GM12873 (cell line): Measurements from ENCODE around the gene PHACTR1.

ENCODE experiments used
- TF ChIP-seq, protein P1 (sequence below): IDR thresholded peaks from 2 replicates; pipeline ENCODE4 v1.5.1; 2012; ENCODE audit warnings: low read depth, mild to moderate bottlenecking, moderate library complexity, low read length, control low read depth; ENCODE audit not compliant: insufficient read depth; ENCODE audit errors: missing control alignments

PHACTR1 gene

DNA sequence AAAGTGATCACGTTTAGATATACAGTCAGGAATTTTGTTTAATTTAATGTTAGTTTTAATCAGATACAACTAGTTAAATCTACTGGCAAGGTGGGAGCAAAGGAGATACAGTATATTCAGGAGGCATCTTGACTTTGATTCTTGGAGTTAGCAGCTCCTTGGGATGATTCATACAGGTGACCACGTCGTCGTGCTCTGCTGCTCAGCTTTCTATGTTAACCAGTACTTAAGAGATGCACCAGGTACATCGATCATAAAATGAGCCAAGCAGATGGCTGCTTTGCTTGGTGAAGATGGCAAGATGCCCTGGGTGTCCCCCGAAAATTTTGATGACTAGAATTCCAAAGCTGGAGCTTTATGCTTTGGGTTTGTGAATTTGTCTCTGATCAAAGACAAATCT, 547.1 kb downstream of the PHACTR1 start:
- TF ChIP-seq, protein P1, sequence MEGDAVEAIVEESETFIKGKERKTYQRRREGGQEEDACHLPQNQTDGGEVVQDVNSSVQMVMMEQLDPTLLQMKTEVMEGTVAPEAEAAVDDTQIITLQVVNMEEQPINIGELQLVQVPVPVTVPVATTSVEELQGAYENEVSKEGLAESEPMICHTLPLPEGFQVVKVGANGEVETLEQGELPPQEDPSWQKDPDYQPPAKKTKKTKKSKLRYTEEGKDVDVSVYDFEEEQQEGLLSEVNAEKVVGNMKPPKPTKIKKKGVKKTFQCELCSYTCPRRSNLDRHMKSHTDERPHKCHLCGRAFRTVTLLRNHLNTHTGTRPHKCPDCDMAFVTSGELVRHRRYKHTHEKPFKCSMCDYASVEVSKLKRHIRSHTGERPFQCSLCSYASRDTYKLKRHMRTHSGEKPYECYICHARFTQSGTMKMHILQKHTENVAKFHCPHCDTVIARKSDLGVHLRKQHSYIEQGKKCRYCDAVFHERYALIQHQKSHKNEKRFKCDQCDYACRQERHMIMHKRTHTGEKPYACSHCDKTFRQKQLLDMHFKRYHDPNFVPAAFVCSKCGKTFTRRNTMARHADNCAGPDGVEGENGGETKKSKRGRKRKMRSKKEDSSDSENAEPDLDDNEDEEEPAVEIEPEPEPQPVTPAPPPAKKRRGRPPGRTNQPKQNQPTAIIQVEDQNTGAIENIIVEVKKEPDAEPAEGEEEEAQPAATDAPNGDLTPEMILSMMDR, result no peak

DNA sequence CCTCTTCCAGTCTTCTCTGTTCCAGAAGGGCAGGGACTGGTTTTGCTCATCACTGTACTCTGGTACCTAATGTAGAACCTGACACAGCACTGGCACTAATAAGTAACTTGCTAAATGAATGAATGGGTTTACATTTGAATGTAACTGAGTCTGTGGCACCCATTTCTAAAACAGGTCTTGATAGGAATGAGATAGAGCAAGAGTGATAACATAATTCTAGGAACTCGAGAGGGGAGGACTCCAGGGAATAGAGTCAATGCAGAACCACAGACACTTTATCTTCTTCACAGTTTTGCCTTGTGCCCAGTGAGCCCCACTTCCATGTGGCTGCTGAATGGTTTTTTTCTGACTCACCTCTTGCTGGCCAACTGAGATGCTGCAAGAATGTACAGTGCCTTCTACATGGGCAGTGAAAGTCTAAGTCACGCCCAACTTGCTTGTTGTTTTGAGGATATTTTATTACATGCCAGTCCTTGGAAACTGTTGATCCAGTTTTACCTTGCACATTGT, 550.6 kb downstream of the PHACTR1 start:
- TF ChIP-seq, protein P1, result no peak

DNA sequence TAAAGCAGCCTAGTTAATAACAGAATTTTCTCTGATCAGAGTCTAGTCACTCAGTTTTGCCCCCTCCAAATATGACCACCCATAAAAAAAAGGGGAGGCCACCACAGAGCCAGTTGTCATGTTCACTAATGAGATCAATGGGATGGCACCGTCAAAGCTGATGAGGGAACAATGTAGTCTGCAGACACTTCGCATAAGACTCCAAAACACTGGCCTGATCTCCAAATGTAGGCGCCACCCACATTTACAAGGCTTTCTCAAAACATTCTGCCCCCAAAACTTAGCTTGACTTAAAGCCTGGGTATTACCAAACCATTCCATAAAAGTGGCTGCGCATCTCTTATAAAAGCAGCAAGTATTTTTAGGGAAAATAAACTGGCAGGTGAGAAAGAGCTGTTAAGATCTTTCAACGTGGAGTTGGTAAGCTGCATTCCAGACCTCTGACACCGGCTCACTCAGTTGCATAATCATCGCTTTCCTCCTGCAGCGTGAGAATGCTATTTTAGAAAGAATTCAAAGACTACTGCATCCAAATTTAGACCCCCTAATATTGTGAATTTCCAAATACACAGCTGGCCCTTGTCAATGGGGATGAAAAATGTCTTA, 552.4 kb downstream of the PHACTR1 start:
- TF ChIP-seq, protein P1, result no peak

GRCh38 chr6:13272131-13273046, 555.8 kb downstream of the PHACTR1 start:
- TF ChIP-seq, protein P1, result no peak

GRCh38 chr6:13273202-13273930, 556.8 kb downstream of the PHACTR1 start:
- TF ChIP-seq, protein P1, result no peak

DNA sequence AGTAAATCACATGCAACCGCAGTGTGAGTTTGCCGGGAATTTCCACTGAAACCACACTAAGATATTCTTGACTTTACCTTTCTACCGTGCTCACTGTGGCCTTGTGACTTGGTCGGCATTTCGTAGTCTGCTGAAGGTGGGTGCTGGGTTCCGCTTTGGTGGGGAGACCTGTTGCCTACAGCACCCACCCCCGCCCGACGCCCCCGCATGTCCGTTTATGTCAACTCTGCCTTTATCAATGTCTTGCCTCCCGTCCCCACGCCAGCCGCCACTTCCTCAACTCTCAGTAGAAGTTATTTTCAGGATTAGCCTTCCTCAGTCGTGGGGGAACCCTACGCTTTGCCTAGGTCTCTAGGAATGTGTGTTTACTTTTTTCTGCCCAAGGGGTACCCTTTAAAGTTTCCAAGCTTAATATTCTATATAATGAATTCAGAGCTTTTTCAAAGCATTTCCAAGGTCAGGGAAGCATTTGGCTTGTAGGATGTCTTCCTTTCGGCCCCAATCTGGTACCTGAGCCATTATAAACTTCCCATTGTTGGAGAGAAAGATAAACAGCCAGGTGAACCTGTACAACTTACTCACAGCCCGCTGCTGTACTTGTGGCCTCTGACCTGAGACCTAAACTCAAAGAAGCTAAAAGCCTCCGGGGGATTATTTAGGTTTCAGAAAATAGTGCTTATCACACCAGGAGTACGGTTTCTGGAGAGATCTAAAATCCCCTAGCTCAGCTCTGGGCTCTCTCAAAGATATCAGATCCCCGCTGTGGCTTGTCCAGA, 557.6 kb downstream of the PHACTR1 start:
- TF ChIP-seq, protein P1, result no peak
